ENCODE results near the gene NELFCD. TPM values are rescaled to one million over a fixed set of nuclear protein-coding genes. Genes with fewer than 3 reads are reported as not detected.
"Not testable (repeated sequence)": the region's sequence is repeated elsewhere in the genome, so short reads cannot be mapped to it uniquely, and the experiment has no call there.

NELFCD gene
- total RNA-seq, 2 experiments from 2014 or later = 89.0 to 89.5 TPM

GRCh38 chr20:59006864-59007664 lies 26.0 kb downstream of the NELFCD start, which contains the start of gene CTSZ:
TSS of gene CTSZ (minus strand) at chr20:59007254. CDS start at chr20:59007128, 126 bp downstream.
- H3K9me3 Mint-ChIP-seq (ENCODE audit: insufficient read depth) = no peaks in the 10 kb centered on the region

GRCh38 chr20:59007665-59008511 lies 26.8 kb downstream of the NELFCD start:
- ATAC-seq (no peak), DNase-seq (no peak)
- H3K36me3 Mint-ChIP-seq (ENCODE audit: low read depth) = peaks cover 7% of the 10 kb centered on the region
- POLR2A ChIA-PET = interaction anchor here (0.5 to 1.5 kb wide), 3 partner anchors 25 to 119 kb away, joined by 3 to 7 read pairs (median 4); partner anchors contain the start of gene ATP5F1E
- no peaks in the 10 kb centered on the region for H3K27me3 Mint-ChIP-seq (ENCODE audit: low read depth)
- peaks cover 68% of the 10 kb centered on the region for H3K4me1 Mint-ChIP-seq (ENCODE audit: low read depth)
- CTCF ChIA-PET = interaction anchor here (0.9 to 2.0 kb wide), 2 partner anchors 24 to 200 kb away, joined by 5 to 6 read pairs; partner anchors contain the start of gene ATP5F1E
- peak overlapping the region; percentile 67 for H3K4me3 Mint-ChIP-seq
- H3K27ac Mint-ChIP-seq = no peak overlapping the region
- H3K9me3 Mint-ChIP-seq (ENCODE audit: insufficient read depth) = no peaks in the 10 kb centered on the region

More at GRCh38 chr20:59006864-59007664, 26.0 kb downstream of the NELFCD start, which contains the start of gene CTSZ:
- ChIA-PET POLR2A (no interaction called here), CTCF (interaction anchor here (2.0 kb wide), 1 partner anchor 201 kb away, joined by 6 read pairs; no protein-coding TSS in a partner anchor)
- DNase-seq (peak; percentile 52), ATAC-seq (peak; percentile 76)
- Mint-ChIP-seq H3K27me3 (ENCODE audit: low read depth) (no peaks in the 10 kb centered on the region), H3K4me1 (ENCODE audit: low read depth) (peaks cover 63% of the 10 kb centered on the region), H3K36me3 (ENCODE audit: low read depth) (peaks cover 7% of the 10 kb centered on the region), H3K4me3 (peak within 1 kb of the TSS; percentile 72), H3K27ac (peak within 1 kb of the TSS; percentile 92)

DNA sequence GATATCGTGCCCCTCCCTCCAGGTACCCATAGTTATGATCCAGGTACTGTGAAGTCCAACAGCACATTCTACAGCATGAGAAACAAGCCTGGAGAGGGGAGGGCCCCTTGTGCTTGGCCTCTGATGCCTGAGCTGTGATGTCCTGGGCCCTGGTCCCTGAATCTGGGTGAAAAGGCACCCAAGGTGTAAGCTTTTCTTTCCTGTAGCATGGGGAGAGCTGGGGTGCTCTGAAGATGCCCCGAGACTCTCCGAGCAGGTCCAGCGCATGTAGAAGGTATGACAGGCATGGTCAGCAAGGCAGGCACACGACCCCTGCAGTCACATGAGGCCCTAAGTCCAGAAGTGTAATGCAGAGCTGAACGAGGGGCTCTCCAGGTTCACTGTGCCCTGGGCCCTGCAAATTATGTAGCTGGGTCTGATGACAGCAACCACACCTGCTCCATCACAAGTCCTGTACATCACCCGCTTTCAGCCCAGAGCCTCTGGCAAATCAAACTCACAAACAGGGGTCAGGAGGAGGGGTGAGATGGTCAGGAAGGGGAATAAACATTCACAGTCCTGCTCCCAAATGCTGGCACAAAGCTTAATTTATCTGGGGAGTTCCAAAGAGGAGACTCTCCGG lies 27.8 kb downstream of the NELFCD start:
- Mint-ChIP-seq H3K27me3 (ENCODE audit: low read depth) (no peaks in the 10 kb centered on the region), H3K36me3 (ENCODE audit: low read depth) (peaks cover 5% of the 10 kb centered on the region), H3K9me3 (ENCODE audit: insufficient read depth) (no peaks in the 10 kb centered on the region), H3K27ac (no peak overlapping the region), H3K4me1 (ENCODE audit: low read depth) (peaks cover 67% of the 10 kb centered on the region), H3K4me3 (no peak overlapping the region)
- DNase-seq (no peak), ATAC-seq (no peak)
- CTCF ChIA-PET = interaction anchor here (0.9 to 2.0 kb wide), 3 partner anchors 23 to 213 kb away, joined by 3 to 6 read pairs (median 5); partner anchors contain the start of gene ATP5F1E
- POLR2A ChIA-PET = interaction anchor here (1.0 to 1.5 kb wide), 2 partner anchors 24 to 120 kb away, joined by 4 to 7 read pairs; partner anchors contain the start of gene ATP5F1E

DNA sequence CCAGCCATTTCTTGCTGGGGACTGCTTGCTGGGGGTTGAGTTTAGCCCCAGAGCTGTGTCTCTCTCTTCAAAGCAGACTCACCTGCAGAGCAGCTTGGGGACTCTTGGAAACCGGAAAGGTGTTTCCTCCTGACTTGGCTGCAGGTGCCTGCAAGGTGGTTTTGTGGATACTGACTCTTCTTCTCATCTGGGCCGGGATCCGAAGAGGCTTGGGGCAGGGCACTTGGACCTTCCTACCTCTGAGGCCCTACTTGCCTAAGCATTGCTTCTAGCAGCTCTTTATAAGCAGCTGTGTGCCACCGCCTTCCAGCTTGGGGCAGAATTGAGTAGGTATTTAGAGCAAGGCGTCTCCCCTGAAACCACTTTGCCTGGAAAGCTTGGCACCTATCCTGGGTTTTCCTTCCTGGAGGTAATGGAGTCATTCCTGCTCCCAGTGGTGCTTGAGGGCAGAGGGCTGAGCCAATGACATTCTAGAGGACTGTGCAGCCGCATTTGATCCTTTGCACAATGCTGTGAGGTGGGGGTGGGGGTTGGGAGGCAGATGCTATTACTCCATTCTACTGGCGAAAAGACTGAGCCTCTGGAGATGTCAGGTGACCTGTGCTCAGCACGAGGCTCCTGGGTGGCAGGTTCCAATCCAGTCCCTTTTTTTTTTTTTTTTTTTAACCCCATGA lies 29.4 kb downstream of the NELFCD start:
- ATAC-seq = no peak
- no peak overlapping the region for H3K4me3 Mint-ChIP-seq
- no peaks in the 10 kb centered on the region for H3K36me3 Mint-ChIP-seq (ENCODE audit: low read depth)
- no peak for DNase-seq
- H3K4me1 Mint-ChIP-seq (ENCODE audit: low read depth) = peaks cover 62% of the 10 kb centered on the region
- no peaks in the 10 kb centered on the region for H3K27me3 Mint-ChIP-seq (ENCODE audit: low read depth)
- ChIA-PET POLR2A (interaction anchor here (1.4 kb wide), 1 partner anchor 22 kb away, joined by 5 read pairs; the partner anchor contains the start of gene ATP5F1E), CTCF (no interaction called here)
- no peaks in the 10 kb centered on the region for H3K9me3 Mint-ChIP-seq (ENCODE audit: insufficient read depth)
- no peak overlapping the region for H3K27ac Mint-ChIP-seq

- no peaks in the 10 kb centered on the region for H3K27me3 Mint-ChIP-seq (ENCODE audit: low read depth)
- ChIA-PET POLR2A (interaction anchor here (1.4 kb wide), 1 partner anchor 21 kb away, joined by 5 read pairs; the partner anchor contains the start of gene ATP5F1E), CTCF (interaction anchor here (1.0 kb wide), 2 partner anchors 21 to 77 kb away, joined by 3 read pairs; partner anchors contain the start of gene ATP5F1E)
- DNase-seq = peak; percentile 76
- H3K9me3 Mint-ChIP-seq (ENCODE audit: insufficient read depth) = no peaks in the 10 kb centered on the region
- peak; percentile 45 for ATAC-seq
- H3K27ac Mint-ChIP-seq = peak overlapping the region; percentile 78
- H3K4me1 Mint-ChIP-seq (ENCODE audit: low read depth) = peaks cover 59% of the 10 kb centered on the region
- peak overlapping the region; percentile 32 for H3K4me3 Mint-ChIP-seq
- H3K36me3 Mint-ChIP-seq (ENCODE audit: low read depth) = no peaks in the 10 kb centered on the region
Measured at GRCh38 chr20:59010995-59011873, 30.2 kb downstream of the NELFCD start.

DNA sequence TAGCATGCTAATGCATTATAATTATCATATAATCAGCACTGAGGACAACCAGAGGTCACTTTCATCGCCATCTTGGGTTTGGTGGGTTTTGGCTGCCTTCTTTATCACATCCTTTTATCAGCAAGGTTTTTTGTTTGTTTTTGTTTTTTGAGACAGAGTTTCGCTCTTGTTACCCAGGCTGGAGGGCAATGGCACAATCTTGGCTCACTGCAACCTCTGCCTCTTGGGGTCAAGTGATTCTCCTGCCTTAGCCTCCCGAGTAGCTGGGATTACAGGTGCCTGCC lies 30.8 kb downstream of the NELFCD start:
- H3K27me3 Mint-ChIP-seq (ENCODE audit: low read depth); DNase-seq; POLR2A ChIA-PET; H3K36me3 Mint-ChIP-seq (ENCODE audit: low read depth); ATAC-seq; H3K9me3 Mint-ChIP-seq (ENCODE audit: insufficient read depth); H3K4me3 Mint-ChIP-seq: not testable (repeated sequence)
- CTCF ChIA-PET = interaction anchor here (1.0 kb wide), 2 partner anchors 20 to 76 kb away, joined by 3 read pairs; partner anchors contain the start of gene ATP5F1E
- Mint-ChIP-seq H3K4me1 (ENCODE audit: low read depth) (peaks cover 63% of the 10 kb centered on the region), H3K27ac (peak overlapping the region; percentile 78)

DNA sequence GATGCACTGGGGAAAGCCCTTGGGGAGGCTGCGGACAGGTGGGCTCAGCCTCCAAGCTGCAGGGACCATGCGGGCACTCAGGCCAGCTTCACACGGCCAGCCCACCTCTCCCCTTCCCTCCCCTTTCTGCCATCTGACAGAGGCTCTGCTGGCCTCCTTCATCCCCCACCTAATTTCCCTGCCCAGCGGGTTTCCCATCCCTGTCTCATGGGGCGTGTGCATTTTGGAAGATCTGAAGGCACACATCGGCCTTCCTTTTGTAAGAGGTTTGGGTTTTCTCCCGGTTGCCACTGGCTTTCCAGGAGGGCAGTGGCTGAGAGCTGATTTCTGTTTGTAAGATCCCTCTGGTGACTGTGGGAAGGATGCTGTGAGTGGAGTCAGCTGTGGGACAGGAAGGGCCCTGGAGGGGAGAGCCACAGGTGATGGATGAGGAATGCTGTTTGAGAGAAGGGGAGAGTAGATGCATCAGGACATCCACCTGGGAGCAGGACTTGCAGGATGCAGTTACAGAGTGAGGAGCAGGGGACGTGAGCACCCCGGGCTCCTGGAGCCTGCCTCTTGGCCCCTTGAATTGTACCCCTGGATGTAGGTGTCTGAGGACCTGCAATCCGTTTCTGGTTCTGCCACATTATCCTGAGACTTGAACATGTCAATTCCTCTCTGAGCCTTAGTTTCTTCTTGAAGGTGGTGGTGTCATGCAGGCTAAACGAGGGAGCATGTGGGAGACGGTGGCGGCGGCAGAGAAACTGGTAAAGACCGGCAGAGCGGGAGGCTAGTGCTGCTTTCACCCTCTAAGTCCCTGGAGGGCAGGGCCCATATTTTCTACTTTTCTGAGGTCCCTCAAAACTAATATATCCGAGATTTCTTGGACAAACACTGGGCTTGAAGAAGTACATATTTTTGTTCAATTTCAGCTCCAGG lies 32.2 kb downstream of the NELFCD start:
- peaks cover 70% of the 10 kb centered on the region for H3K4me1 Mint-ChIP-seq (ENCODE audit: low read depth)
- H3K36me3 Mint-ChIP-seq (ENCODE audit: low read depth) = peaks cover 2% of the 10 kb centered on the region
- POLR2A ChIA-PET = interaction anchor here (0.6 to 1.5 kb wide), 2 partner anchors 18 to 743 kb away, joined by 3 to 6 read pairs; no protein-coding TSS in a partner anchor
- CTCF ChIA-PET = no interaction called here
- H3K27ac Mint-ChIP-seq = peak overlapping the region; percentile 64
- no peak overlapping the region for H3K4me3 Mint-ChIP-seq
- DNase-seq (no peak), ATAC-seq (no peak)
- no peaks in the 10 kb centered on the region for H3K27me3 Mint-ChIP-seq (ENCODE audit: low read depth)
- no peaks in the 10 kb centered on the region for H3K9me3 Mint-ChIP-seq (ENCODE audit: insufficient read depth)

GRCh38 chr20:59013959-59014608 lies 33.0 kb downstream of the NELFCD start:
- peak; percentile 61 for ATAC-seq
- H3K4me1 Mint-ChIP-seq (ENCODE audit: low read depth) = peaks cover 70% of the 10 kb centered on the region
- no peaks in the 10 kb centered on the region for H3K9me3 Mint-ChIP-seq (ENCODE audit: insufficient read depth)
- H3K27ac Mint-ChIP-seq = peak overlapping the region; percentile 2
- H3K4me3 Mint-ChIP-seq = no peak overlapping the region
- no peaks in the 10 kb centered on the region for H3K27me3 Mint-ChIP-seq (ENCODE audit: low read depth)
- CTCF ChIA-PET = no interaction called here
- peaks cover 2% of the 10 kb centered on the region for H3K36me3 Mint-ChIP-seq (ENCODE audit: low read depth)
- DNase-seq = peak; percentile 66
- POLR2A ChIA-PET = interaction anchor here (0.6 to 1.5 kb wide), 2 partner anchors 17 to 744 kb away, joined by 3 to 6 read pairs; no protein-coding TSS in a partner anchor

DNA sequence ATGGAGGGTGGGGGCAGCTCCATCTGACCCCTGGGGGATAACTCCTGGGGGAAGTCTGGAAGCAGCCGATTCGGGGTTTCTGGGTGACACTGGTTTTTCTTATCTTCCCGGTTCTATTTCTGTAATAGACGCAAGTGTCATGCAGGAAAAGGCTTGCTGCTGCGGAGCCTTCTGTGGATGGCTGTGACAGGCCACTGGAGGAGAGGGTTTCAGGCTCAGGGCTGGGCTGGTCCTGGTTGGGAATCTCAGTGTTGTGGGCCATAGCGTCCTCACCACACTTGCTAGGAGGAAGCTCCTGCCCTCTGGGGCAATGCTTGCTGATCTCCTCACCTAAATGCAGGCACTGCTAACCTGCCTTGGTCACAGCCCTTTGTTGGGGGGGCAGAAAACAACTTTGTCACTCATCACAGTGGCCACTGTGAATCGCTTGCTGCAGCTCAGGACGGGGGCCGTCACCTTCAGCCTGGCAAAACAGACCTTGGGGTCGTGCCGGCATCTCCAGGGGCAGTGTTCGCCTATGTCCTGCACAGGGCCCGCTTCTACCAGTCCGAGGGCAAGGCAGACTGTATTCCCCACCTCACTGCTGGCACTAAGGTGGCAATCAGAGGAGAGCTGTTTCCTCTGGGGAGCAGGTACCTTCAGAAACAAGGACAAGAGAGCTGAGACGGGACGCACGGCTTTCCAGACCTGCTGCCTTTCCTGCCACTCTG lies 33.8 kb downstream of the NELFCD start:
- Mint-ChIP-seq H3K27me3 (ENCODE audit: low read depth) (no peaks in the 10 kb centered on the region), H3K9me3 (ENCODE audit: insufficient read depth) (no peaks in the 10 kb centered on the region), H3K36me3 (ENCODE audit: low read depth) (peaks cover 2% of the 10 kb centered on the region), H3K4me1 (ENCODE audit: low read depth) (peaks cover 68% of the 10 kb centered on the region), H3K27ac (no peak overlapping the region), H3K4me3 (no peak overlapping the region)
- ChIA-PET CTCF (no interaction called here), POLR2A (interaction anchor here (0.9 to 1.5 kb wide), 2 partner anchors 9 to 17 kb away, joined by 4 to 6 read pairs; no protein-coding TSS in a partner anchor)
- DNase-seq (no peak), ATAC-seq (no peak)
